Dedifferentiated amniotic fluid mesenchymal stem cell (primary cell): ENCODE measurements around the gene KIAA1328.

Experiments used
- DNase-seq: peaks from one replicate; pipeline ENCODE4 v3.0.0-alpha.2; 2016; ENCODE audit errors: extremely low spot score

KIAA1328 gene

GRCh38 chr18:37277804-37278203, 448.9 kb downstream of the KIAA1328 start:
- no peak for DNase-seq
